HEK293 (cell line): ENCODE measurements around the gene AKIRIN2.

ENCODE experiments used
- CTCF ChIP-seq: fragments of 450-650 bp; formaldehyde crosslinking; IDR thresholded peaks from 2 replicates; pipeline ENCODE4 v1.5.1; 2016; ENCODE audit warnings: missing biosample characterization, missing genetic modification characterization
- KLF16 ChIP-seq: fragments of 450-650 bp; formaldehyde crosslinking; IDR thresholded peaks from 2 replicates; pipeline ENCODE4 v1.5.1; 2017; ENCODE audit warnings: missing biosample characterization, missing genetic modification characterization
- PATZ1 ChIP-seq: fragments of 450-650 bp; formaldehyde crosslinking; IDR thresholded peaks from 2 replicates; pipeline ENCODE4 v1.5.1; 2016; ENCODE audit warnings: missing biosample characterization, missing genetic modification characterization
- PBX3 ChIP-seq: sonication (generic); formaldehyde crosslinking; IDR thresholded peaks from 2 replicates; pipeline ENCODE4 v1.8.1; 2022; ENCODE audit warnings: mild to moderate bottlenecking, moderate library complexity, missing genetic modification reagents
- TCF7L2 ChIP-seq: IDR thresholded peaks from 2 replicates; pipeline ENCODE4 v1.6.1; 2011; ENCODE audit warnings: low read depth, mild to moderate bottlenecking, inconsistent platforms, low read length, moderate library complexity, borderline replicate concordance
- WT1 ChIP-seq: fragments of 450-650 bp; formaldehyde crosslinking; IDR thresholded peaks from 2 replicates; pipeline ENCODE4 v1.5.1; 2016; ENCODE audit warnings: missing biosample characterization, missing genetic modification characterization
- ZFP3 ChIP-seq: fragments of 450-650 bp; formaldehyde crosslinking; IDR thresholded peaks from 2 replicates; pipeline ENCODE4 v1.5.1; 2016; ENCODE audit warnings: low read depth, missing biosample characterization, missing genetic modification characterization
- ZNF274 ChIP-seq, 2 experiments: fragments of 200-500 bp in 1 of 2; fragments of 450-650 bp in 1 of 2; sonication (Bioruptor generic) in 1 of 2; formaldehyde crosslinking in 1 of 2; IDR thresholded peaks; 2 replicates each; pipeline versions ENCODE4 v1.5.1 to v1.6.1; 2014 to 2016; ENCODE audit warnings: borderline replicate concordance in 1 of 2, inconsistent platforms in 1 of 2, low read length in 1 of 2, missing biosample characterization in 1 of 2, missing genetic modification characterization in 1 of 2
- ZNF670 ChIP-seq: fragments of 450-650 bp; formaldehyde crosslinking; IDR thresholded peaks from 2 replicates; pipeline ENCODE4 v1.5.1; 2016; ENCODE audit warnings: missing biosample characterization, missing genetic modification characterization, low read depth
- ZNF777 ChIP-seq: fragments of 450-650 bp; formaldehyde crosslinking; IDR thresholded peaks from 2 replicates; pipeline ENCODE4 v1.5.1; 2017; ENCODE audit warnings: missing biosample characterization, missing genetic modification characterization, borderline replicate concordance
- ZNF792 ChIP-seq: fragments of 450-650 bp; formaldehyde crosslinking; IDR thresholded peaks from 2 replicates; pipeline ENCODE4 v1.5.1; 2016; ENCODE audit warnings: missing biosample characterization, missing genetic modification characterization

GRCh38 chr6:87698547-87699006 is 3.5 kb downstream of the AKIRIN2 start:
- TF ChIP-seq WT1 (tag by site-specific recombination) (no peak), ZNF777 (tag by site-specific recombination) (no peak), CTCF (tag by site-specific recombination) (no peak), PBX3 (CRISPR knock-in tag) (no peak), KLF16 (tag by site-specific recombination) (no peak), PATZ1 (tag by site-specific recombination) (no peak), ZNF274 (IDR thresholded peaks at IDR 0.05; ENCODE audit: low read length) (no peak), ZNF274 (tag by site-specific recombination; IDR thresholded peaks at IDR 0.05; ENCODE audit: borderline replicate concordance) (no peak), TCF7L2 (no peak), ZFP3 (tag by site-specific recombination) (no peak), ZNF670 (tag by site-specific recombination) (no peak), ZNF792 (tag by site-specific recombination) (no peak)
